Glomerular endothelial cell (primary cell): ENCODE results near the gene ATAD3C. TPM values are rescaled to one million over a fixed set of nuclear protein-coding genes. Genes with fewer than 3 reads are reported as not detected.
"Not testable (repeated sequence)": the region's sequence is repeated elsewhere in the genome, so short reads cannot be mapped to it uniquely, and the experiment has no call there.

Experiments used
- DNase-seq: peaks from one replicate; pipeline ENCODE4 v3.0.0-alpha.2; 2011; ENCODE audit warnings: low read depth, low spot score; ENCODE audit errors: extremely low read depth
- total RNA-seq: library from RNA; depleted of rRNA; stranded (reverse); fragments of >200 nt; gene quantifications from 2 replicates; pipeline ENCODE4 v1.2.3, GENCODE V29; 2015

The ATAD3C gene
- total RNA-seq, 1 donor from 2014 or later = not detected

DNA sequence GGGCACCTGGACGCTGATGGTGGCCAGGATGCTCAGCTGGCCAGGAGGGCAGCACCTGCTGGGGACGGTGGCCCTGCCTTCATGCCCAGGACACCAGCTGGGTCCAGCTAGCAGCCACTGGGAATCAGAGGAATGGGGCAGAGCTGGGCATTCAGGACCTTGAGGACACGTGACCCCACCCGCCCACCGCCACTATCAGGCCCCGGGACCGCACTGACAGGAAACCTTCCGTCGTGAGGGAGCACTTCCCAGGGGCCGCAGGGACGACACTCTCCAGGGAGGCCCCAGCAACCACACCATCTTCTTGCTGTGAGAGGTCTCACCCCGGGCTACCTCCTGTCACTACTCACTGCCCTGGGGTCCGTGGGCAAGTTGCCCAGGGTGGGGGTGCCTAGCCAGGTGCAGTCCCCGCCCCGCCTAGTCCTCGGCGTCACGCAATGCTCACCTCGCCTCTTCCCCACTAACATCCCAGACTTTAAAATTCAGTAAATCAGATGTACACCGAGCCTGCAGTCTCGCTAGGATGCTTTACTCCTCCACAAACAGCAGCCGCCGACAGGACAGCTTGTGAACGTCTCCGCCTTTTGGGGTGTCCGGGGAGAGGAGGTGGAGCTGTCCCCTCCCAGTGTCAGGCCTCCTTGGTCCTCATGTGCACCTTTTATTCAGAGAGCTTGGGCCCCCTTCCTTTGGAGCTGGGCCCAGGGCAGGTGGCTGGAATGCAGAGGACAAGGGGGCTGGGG lies 9.1 kb upstream of the ATAD3C start:
- no peak for DNase-seq

DNA sequence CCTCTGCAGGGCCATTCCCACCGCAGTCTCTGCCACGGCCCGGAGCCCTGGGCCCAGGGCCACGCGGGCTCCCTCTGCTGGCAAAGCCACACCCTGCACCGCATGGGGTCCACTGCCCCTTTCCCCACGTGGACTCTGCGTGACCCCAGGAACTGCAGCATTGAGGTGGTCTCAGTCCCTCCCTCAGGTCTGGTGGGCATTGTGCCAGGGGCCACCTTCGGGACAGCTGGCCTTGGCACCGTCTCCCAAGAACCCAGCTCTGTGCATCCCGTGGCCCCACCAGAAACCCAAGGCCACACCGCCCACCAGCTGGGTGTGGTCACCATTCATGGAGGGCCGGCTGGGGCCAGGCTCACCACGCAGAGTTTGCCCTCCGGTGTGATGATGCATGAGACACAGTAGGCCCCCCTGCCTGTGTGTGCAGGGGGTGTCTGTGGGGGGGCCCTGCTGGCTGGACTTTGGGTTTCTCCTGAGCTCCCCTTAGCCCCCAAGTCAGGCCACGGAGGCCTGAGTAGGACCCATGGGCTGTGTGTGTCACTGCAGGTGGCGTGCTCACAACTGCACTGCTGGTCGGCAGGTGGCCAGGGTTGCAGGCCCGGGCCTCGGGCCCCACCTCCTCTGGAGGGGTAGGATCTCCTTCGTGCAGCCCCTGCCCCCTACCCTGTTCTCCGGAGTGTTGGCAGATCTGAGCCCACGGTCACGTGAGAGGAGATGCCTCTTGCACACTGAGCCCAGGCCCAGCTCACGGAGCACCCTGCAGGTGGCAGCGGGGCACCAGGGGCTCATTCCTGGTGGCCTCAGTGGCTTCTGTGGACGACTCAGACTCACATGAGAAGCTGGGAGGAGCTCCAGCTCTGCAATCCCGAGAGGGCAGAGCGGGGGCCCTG lies 8.2 kb upstream of the ATAD3C start:
- DNase-seq = no peak

DNA sequence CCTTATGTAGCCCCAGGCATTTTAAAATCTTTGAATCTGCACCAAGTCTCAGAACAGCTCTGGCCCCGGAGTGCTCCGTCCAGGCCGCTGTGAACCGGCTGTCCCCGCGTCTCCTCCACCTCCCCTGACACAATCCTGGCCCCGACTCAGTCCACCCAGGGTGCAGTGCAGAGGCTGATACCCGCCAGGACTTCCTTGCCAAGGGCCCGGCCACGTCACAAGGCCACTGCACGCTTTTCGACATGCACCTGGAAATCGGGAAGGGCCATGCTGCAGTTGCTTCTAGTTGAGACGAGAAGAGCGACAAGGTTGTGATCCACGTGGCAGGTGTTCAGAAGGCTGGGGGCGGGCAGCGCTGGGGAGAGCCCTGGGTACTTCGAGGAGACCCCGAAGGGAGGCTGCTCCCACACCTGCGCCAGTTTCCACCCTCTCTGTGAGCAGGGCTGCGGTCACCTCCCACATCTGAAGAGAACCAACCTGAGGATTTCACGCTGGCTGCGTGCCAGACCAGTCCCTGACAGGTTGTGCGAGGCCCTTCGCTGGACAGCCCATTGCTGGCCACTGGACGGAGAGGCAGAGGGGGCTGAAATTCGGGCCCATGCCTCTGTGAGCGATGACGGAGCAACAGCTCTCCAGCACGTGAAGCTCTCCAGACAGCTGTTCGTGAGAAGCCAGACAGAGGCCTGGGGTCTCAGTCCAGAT lies 7.3 kb upstream of the ATAD3C start:
- no peak for DNase-seq

DNA sequence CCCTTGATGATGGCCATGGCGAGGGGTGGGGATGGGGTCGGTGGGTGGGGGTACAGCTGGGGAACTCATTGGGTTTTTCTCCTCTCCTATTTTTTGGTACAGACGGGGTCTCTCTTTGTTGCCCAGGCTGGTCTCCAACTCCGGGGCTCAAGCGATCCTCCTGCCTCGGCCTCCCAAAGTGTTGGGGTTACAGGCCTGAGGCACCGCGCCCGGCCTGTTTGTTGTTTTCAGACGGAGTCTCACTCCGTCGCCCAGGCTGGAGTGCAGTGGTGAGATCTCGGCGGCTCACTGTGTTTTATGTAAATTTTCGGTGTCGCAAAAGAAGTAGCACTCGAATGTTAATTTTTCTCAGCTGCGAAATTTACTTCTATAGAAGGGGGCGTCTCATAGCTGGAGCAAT lies 2.9 kb upstream of the ATAD3C start:
- DNase-seq = not testable (repeated sequence)

DNA sequence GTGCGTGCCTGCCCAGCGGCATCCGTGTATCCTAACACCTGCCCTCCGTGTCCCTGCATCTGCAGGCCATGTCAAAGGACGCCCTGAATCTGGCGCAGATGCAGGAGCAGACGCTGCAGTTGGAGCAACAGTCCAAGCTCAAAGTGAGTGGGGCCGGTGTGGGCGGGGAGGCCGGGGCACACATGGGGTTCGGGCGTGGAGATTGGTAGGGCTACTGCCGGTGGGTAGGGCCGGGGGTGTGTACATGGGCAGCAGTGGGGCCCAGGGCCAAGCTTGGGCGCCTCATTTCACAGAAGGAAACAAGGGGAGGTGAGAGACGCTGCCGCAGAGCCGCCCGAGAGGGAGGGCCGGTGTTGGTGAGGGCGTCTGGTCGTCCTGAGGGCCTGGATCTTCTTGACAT lies 1.1 kb downstream of the ATAD3C start:
- not testable (repeated sequence) for DNase-seq

DNA sequence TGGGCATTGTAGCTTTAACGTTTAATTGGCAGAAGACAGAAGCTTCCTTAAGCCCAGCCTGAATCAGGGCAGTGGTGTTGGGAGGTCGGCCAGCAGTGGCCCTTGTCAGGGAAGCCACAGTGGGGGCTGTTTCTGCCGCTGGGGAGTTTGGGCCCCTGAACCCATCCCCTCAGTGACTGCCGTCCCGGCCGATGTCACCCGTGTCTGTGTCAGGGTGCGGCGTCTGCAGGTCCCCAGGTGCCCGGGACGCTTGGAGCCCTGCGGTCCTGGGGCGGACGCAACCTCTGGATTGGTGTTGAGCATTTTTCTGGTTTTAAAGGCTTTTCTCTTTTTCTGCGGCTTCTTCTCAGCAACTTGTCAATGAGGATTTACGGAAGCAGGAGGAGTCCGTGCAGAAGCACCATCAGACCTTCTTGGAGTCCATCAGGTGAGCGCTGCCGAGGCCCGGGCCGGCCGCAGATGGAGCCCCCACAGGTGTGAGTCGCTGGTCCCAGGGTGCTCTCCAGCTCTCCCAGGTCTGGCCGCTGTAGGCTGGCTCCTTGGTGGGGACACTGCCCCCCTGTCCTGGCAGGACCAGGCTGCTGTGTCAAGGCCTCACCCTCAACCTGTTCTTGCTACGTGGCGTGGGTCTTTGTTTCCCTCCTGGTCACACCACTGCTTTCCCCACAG lies 2.3 kb downstream of the ATAD3C start:
- no peak for DNase-seq

DNA sequence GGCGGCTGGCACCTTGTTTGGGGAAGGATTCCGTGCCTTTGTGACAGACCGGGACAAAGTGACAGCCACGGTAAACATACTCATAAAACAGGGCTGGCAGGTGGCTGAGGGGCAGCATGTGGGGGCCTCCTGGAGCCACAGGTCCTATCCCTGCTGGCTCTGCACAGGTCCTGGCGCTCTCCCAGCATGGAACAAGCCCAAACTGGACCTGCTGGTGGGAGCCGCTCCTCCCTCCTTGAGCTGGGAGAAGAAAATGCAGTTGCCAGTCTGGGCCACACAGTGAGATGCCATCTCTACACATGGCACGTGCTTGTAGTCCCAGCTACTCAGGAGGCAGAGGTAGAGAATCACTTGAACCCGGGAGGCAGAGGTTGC lies 2.9 kb downstream of the ATAD3C start:
- DNase-seq = not testable (repeated sequence)

DNA sequence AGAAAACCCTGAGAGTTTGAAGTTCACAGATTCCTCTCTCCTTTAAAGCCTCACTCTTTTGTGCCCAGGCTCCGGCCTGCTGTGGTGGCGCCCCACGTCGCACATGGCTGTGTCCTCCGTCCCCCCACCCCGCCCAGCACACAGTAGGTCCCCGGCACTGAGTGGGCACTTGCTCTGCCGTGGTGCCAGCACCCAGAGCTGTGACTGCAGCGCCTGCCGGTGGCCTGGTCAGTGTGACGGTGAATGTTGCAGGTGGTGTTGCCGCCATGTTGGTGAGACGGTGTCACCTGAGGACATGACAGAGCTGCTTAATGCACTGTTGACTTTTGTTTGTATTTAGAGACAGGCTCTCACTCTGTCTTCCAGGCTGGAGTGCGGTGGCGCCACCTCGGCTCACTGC lies 3.4 kb downstream of the ATAD3C start:
- no peak for DNase-seq

DNA sequence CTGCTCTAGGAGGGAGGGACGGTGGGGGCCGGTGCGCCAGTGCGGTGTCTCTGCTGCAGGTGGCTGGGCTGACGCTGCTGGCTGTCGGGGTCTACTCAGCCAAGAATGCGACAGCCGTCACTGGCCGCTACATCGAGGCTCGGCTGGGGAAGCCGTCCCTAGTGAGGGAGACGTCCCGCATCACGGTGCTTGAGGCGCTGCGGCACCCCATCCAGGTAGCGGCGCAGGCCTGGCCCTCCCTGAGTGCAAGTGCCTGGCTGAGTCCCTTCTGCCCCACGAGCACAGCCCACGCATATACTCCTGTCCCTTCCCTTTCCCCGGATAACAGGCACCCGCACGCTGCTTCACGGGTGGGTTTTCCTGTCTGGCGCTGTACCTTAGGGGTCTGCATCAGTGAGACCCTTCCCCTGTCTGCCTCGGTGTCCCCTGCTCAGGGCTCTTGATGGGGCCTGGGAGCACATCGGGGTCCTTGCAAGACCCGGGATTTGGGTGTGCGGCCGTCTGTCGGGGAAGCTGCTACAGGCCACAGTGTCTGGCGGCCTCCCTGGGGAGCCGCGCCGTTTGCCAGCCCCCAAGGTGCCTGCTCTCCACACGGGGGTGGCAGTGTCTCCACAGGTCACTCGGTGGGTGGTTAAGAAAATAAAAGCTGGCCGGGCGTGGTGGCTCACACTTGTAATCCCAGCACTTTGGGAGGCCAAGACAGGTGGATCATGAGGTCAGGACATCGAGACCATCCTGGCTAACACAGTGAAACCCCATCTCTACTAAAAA lies 5.0 kb downstream of the ATAD3C start:
- DNase-seq = not testable (repeated sequence)

DNA sequence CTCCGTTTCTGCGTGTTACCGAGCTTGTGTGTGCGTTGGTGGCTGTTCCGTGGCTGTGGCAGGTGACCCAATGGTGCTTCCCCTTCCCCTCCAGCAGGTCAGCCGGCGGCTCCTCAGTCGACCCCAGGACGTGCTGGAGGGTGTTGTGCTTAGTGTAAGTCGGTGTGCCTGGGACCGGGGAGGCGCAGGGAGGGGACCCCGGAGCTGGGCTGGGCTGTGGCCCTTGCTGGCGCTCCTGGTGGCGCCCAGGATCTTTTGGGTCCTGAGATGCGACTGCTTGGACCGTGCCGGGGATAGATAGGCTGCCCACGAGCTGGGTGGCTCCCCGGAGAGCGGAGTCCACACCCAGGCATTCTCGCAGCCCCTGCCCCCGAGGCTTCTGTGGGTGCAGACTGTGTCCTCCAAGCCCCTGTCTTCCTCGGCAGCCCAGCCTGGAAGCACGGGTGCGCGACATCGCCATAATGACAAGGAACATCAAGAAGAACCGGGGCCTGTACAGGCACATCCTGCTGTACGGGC lies 5.9 kb downstream of the ATAD3C start:
- DNase-seq = no peak

DNA sequence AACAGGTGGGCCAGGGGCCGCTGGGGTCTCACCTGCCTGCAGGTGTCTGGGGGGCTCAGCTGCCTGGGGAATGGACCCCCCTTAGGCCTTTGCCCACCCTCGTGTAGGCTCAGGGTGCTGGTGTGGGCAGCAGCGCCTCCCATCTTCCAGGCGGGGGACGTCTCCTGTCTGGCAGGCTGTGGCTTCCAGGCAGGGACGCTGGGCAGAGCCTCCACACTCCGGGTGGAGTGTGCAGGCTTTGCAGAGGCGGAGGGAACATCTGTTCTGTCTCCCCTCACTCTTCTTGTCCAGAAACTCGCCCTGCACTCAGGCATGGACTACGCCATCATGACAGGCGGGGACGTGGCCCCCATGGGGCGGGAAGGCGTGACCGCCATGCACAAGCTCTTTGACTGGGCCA lies 6.4 kb downstream of the ATAD3C start:
- not testable (repeated sequence) for DNase-seq

DNA sequence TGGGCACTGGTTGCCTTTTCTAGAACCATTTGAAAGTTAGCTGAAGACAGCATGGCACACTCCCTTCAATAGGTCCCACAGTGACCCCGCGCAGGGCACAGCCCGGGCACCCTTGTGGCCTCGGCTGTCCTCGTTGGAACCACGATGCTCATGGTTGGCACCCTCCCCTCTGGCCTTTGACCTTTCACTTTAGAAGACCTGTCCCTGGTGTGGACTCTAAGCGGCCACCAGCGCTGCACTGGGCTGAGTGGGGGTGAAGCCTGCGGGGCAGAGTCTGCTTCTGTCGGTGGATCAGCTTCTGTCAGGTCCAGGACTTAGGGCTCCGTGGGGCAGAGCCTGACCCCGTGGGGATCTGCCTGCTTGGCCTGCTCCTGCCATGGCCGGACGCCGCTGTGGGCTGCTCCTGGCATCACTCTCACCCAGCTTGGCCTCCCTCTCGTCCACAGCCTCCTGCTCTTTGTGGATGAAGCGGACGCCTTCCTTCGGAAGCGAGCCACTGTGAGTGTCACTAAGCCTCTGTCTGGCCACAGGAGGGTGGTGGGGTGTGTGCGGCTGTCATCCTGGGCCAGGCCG lies 7.3 kb downstream of the ATAD3C start:
- not testable (repeated sequence) for DNase-seq

DNA sequence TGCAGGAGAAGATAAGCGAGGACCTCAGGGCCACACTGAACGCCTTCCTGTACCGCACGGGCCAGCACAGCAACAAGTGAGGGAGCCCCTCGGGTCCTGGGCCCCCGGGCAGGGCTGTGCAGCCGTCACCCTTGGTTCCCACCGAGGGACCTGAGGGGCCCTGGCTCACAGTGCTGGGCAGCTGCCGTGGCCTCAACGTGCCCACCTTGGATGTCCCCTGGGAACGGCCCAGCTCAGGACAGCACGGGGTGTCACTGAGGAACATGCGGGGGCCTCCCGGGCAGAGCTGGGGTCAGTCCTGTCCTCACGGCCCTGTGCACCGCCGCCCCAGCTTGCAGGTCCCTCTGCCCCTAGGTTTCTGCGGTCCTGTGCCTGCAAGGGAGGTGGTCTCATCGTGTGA lies 9.7 kb downstream of the ATAD3C start:
- DNase-seq = not testable (repeated sequence)

DNA sequence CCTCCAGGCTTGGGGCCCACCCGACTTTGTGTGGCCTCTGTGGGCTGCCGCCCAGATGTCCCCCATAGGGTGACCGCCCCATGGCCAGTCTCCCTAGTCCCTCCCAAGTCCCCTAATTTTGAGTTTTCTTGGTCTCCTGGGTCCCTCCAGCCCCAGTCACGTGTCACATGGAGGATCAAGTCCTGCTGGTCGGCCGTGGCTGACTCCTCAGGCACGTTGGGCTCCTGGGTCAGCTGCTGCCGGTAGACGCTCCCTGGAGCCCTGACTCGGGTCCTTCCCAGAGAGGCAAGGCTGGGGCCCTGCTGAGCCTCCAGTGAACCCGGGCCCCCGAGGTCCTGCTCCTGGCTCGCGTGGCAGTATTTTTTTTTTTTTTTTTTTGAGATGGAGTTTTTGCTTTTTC lies 10.2 kb downstream of the ATAD3C start:
- DNase-seq = not testable (repeated sequence)

DNA sequence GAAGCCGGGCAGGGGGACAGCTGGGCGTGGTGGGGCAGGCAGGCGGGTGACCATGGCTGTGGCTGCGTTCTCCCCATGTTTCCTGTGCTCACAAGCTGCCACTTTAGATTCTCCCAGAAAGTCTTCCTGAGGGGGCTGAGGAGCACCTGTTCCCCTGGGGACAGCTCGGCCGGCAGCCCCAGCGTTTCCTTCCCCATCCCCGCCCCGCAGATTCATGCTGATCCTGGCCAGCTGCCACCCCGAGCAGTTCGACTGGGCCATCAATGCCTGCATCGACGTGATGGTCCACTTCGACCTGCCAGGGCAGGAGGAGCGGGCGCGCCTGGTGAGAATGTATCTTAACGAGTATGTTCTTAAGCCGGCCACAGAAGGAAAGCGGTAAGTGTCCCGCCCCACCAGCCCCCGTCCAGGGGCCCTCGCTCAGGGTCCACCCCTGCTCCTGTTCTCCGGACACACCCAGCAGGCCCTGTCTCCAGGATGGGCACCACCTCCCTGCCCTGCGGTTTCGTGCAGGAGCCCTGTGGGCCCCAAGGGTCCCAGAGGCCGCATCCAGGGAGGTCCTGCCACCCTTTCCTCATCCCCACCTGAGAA lies 11.1 kb downstream of the ATAD3C start:
- DNase-seq = no peak

DNA sequence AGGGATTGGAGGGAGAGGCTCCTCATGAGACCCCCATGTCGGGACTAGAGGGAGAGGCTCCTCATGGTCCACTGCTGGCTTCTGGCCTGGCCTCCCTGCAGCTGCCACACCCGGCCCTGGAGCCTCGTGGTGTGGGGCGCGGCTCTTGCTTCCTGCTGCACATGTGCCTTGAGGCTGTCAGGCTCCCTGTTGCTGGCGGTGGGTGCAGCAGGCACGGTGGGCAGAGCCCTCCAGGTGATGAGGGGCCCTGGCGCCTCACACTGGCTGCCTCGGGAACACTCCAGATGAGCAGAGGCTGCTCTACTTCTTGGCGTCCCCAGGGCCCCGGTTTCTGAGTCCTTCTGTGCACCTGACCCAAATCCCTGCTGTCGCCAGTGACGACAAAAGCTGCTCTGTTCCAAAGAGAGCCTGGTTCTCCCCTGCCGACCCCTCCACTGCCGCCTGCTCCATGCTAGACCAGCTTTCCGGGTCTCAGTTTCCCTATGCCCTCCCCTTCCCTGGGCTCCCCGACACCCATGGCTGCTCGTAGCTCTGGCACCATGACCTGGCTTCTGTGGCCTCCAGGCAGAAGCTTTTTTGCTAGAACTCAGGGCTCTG lies 12.3 kb downstream of the ATAD3C start:
- no peak for DNase-seq

DNA sequence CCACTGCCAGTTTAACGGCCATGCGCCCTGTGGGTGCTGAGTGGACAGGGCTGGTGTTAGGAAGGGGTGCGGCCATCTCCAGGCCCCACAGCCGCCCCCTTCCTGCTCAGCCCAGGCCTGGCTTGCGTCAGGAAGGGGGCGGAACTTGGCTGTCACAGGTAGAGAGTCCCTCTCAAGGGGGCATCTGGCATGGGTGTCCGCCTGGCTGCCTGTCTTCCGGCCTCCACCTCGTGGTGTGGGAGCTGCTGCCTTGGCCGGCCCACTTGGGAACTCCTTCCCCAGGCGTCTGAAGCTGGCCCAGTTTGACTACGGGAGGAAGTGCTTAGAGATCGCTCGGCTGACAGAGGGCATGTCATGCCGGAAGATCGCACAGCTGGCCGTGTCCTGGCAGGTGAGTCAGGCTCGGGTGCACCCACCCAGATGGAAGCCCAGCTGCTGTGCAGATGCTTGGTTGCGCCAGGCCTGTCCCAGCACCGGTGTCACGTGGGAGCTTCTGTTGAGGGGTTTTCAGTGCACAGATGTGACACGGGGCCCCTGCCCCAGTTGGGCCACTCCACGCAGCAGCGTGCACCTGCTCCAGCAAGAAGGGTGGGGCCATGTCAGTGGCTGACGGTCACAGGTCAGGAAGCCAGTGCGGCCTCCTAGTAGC lies 13.0 kb downstream of the ATAD3C start:
- DNase-seq = no peak

DNA sequence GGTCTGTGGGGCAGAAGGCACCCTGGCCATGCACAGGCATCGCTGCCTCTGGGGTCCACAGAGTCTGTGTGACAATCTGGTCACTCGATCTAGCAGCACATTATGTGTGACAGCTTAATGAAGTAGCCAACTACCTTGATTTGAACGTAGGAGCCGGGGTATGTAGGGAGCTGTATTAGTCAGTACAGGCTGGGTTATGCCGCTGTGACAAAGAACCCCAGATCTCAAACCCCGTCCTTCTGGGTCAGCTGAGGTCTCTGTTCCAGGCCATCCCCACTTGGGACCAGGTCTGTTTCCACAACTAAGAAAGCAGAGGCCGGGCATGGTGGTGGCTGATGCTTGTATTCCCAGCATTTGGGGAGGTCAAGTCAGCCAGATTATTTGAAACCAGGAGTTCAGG lies 13.8 kb downstream of the ATAD3C start:
- DNase-seq = no peak
